ENCODE data around the gene POU2F3.
A peak's percentile ranks its signal among the peaks of the same experiment; 100 is the strongest.

DNA sequence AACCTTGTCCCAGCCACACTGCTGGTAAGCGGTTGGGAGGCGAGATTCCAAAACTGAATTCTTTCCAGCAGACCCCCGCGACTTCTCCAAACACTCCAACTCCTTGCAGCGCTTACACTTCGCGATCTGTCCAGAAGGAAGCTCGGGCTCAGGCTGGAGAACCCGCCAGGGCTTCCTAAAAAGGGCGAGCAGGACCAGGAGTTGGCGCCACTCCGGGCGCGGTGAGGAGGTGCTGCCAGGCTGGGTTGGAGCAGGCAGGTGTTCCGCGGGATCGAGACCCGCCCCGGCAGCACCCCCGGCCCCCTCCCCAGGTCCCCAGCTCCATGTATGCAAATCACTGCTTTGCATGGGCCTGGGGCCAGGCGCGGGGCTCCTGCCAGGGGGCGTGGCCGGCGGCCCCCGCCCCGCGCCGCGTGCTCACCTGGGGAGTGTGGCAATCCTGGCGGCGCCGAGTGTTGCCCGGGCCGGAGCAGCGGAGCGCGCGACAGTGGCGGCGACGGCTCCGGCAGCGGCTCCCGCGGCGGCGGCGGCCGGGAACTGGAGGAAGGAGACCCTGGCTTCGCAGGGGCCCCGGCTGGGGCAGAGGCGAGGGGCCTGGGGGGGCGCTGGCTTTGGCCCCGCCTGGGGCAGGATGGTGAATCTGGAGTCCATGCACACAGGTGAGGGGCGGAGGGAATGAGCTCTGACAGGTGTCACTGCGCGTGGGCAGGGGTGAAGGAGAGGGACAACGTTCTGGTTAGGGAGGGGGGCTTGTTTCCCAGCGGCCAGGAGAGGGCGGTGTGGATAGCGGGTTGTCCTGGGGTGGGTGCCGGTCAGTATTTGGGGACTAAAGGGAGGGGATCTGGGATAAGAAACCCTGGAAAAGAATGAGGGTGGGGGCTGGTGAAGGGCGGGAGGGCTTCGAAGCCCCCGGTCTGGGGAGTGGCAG lies at the start of gene POU2F3:
- TF ChIP-seq POLR2AphosphoS5 (IDR thresholded peaks at IDR 0.05), result no peak
- TF ChIP-seq, protein P1, sequence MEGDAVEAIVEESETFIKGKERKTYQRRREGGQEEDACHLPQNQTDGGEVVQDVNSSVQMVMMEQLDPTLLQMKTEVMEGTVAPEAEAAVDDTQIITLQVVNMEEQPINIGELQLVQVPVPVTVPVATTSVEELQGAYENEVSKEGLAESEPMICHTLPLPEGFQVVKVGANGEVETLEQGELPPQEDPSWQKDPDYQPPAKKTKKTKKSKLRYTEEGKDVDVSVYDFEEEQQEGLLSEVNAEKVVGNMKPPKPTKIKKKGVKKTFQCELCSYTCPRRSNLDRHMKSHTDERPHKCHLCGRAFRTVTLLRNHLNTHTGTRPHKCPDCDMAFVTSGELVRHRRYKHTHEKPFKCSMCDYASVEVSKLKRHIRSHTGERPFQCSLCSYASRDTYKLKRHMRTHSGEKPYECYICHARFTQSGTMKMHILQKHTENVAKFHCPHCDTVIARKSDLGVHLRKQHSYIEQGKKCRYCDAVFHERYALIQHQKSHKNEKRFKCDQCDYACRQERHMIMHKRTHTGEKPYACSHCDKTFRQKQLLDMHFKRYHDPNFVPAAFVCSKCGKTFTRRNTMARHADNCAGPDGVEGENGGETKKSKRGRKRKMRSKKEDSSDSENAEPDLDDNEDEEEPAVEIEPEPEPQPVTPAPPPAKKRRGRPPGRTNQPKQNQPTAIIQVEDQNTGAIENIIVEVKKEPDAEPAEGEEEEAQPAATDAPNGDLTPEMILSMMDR (IDR thresholded peaks at IDR 0.05), result peak in 1 of 4 experiments; percentile 25
